Measurements from ENCODE around the gene ADGRL1.
"Not testable (repeated sequence)": the region's sequence is repeated elsewhere in the genome, so short reads cannot be mapped to it uniquely, and the experiment has no call there.

Gene ADGRL1

DNA sequence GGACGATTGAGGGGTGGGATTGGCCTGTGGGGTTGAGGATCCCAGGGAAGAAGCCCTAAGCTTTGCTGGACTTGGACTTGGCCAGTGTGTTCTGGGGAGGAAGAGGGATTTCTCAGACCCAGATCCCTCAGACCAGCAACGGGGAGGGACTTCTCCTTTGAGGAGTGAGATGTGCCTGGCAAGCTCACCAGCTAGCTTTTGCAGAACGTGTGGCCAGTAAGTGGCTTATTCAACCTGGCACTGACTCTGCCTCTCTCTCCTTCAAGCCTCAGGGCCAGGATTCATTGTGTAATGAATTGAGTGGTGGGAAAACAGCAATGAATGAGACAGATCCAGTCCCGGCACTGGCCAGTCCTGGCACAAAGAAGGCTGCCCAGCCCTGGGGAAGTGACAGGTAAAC lies 11.9 kb upstream of the ADGRL1 start:
- DNase-seq, result not testable (repeated sequence)

- no peak for DNase-seq
Measured at GRCh38 chr19:14214580-14214979, 8.6 kb upstream of the ADGRL1 start.

GRCh38 chr19:14210182-14210581 lies 4.2 kb upstream of the ADGRL1 start:
- DNase-seq, result not testable (repeated sequence)

GRCh38 chr19:14209401-14209800 lies 3.4 kb upstream of the ADGRL1 start:
- not testable (repeated sequence) for DNase-seq

DNA sequence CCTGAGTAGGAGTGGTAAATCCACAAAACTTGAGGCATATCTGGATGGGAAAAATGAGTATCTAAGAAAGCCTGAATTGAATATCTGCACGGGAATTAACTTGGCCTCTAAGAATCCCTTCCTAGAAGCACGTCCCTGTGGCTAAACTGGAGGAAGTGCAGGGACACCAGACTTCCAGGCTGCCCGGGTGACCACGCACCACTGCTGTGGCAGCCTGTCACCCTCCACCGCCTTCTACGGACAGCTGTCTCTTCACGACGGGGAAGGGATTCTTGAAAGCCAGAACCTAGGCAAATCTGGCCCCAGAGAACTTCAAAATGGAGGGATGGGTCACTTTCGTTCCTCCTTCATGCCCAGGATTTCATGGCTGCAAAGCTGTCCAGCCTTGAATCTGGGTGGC lies 2.5 kb upstream of the ADGRL1 start:
- not testable (repeated sequence) for DNase-seq

DNA sequence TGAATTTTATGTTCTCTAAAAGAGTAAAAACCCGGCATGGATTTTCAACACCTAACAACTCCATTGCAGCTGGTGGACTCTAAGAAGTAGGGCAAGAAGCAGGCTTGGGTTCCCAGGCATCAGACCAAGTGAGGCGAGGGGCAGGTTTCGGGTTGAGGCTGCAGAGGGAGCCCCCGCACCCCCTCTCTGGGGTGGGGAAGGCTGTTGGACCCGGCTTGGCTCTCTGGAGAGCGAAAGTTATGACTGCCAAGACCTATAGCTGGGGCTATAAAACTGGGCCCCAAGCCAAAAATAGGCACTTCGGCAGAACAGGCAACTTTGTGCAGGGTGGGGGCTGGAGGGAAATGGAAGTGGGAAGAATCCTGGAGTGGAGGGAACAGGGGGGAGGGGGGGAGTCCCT lies 1.8 kb upstream of the ADGRL1 start:
- DNase-seq, result not testable (repeated sequence)

DNA sequence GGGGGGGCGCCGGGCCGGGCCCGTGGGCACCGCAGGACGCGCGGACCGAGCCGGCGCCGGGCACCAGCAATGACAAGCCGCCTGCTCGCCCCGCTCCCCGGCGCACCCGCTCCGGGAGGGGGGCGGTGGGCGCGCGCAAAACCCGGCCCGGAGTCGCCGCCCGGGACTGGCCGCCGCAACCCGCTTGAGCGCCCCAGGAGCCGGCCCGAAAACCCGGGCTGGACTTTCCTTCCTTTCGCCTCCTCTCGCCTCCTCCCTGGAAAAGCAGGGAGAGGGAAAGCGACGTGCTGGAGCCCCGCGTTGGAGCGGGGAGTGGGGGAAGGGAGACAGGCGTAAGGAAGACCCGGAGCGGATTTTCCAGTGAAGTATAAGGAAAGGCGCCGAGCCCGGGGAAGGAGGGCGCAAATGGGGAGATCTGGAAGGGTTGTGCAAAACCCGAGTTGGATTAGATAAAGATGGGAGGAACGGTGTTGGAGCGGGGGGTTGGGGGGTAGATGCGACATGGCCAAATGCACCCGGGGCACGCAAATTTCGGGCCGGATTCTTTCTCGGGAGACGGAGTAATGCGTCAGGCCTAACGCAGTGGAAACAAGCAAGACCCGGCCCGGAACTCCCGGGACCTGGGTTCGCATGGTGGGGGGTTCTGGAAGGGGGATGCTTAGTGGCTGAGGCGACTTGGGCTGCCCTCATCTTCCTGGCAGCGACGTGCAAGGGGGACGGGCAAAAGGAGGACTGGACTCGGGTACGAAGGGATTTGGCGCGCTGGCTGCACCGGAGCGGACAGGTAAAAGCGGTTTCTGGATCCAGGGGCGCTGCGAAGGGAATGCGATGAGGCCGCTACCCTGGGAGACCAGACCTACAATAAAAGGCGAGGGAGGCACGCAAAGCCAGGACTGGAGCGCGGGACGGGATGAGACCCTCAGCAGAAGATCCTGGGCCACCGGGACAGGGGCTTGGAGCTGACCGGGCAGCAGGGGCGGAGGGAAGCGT lies 1.1 kb upstream of the ADGRL1 start:
- DNase-seq, result peak; percentile 68

DNA sequence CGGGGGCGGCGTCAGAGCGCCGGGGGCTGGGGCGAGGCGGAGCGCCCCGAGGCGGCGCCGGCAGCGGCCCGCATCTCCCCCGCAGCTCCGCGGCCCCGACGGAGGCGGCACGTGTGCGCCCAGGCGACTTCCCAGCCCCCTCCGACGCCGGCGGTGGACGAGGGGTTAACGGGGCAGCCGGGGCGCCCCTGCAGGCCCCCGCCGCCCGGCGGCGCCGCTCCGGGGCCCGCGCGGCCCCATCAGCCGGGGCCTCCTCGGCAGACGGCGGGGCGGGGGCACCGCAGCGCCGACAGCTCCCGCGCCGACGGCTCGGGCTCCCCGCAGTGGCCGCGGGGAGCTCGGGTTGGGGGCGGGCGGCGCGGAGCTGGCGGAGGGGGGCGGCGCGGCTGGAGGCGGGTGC lies 339 bp upstream of the ADGRL1 start:
- not testable (repeated sequence) for DNase-seq

DNA sequence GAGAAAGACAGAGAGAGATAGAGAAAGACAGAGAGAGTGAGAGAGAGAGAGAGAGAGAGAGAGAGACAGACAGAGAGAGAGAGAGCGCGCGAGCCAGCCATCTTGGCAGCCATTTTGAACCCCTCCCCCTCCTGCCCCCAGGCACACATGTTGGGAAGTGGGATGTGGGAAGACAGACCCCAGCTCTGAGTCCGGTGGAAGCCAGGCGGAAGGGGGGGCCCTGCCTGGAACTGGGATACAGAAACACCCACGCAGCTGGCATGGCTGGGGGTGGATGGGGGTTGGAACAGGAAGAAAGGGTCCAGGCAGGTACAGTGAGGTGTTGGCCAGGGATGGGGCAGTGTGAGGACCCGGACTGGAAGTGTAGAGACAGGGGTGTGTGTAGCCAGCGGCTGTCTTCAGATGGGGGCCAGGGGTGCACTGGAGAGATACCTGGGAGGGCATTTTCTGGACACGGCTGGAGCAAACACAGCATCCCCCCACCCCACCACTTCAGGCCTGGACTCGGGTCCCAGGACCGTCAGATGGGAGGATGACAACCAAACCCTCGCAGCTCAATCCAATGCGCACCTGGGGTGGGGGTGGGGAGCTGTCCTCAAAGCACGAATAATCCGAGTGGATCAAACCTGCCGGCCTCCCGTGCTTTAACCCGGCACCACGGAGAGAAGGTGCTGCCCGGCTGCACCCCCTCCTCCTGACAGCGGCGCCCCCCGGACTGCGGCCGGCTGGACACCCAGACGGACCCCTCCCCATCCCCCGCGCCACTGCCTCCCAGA lies 1.1 kb downstream of the ADGRL1 start:
- not testable (repeated sequence) for DNase-seq

- DNase-seq, result not testable (repeated sequence)
Measured at GRCh38 chr19:14204219-14204618, 1.8 kb downstream of the ADGRL1 start.

GRCh38 chr19:14203788-14204187 lies 2.2 kb downstream of the ADGRL1 start:
- not testable (repeated sequence) for DNase-seq

- no peak for DNase-seq
Measured at GRCh38 chr19:14203177-14203576, 2.8 kb downstream of the ADGRL1 start.

GRCh38 chr19:14201481-14201880 lies 4.5 kb downstream of the ADGRL1 start:
- not testable (repeated sequence) for DNase-seq

GRCh38 chr19:14200147-14200841 lies 5.7 kb downstream of the ADGRL1 start:
- peak; percentile 6 for DNase-seq

DNA sequence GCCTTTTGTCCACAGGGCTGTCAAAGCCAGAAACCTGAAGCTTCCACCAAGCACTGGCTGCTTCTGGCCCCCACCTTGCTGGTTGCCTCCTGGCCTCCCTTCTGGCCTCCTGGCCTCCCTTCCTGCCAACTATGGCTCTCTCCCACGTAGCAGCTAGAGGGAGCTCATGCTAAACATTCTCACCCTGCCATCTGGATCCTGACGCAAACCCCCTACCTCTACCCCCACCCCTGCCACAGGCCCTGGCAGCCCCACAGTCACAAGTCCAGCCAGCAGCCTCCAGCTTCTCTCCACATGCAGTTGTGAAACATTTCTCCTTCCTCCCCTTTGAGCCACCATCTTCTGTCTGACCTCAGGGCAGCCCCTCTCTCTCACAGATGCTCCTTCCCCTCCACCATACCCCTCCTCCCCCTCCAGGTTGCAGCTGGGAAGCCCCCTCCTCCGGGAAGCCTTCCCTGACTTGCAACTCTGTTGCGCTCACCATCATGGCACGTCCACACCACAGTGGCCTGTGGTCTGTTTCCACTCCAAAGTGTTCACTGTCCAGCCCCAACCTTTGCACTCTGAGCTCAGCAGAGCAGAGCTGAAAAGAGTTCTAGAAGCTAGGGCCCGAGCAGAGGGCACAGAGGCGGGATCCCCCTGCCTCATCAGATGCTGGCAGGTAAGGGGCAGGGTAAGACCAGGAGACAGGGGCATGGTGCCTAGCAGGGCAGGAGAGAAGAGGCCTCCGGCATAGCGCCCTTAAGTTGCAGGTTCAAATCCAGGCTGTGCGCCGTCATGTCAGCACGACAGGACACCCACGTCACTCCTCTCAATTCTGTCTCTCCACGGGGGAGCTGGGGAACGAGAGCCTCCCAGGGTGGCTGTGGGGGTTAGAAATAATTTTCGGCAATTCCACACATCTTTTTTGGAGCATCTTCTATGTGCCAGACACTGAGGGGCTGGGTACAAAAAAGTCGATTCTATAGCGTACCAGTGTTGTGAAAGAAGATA lies 7.3 kb downstream of the ADGRL1 start:
- no peak for DNase-seq

DNA sequence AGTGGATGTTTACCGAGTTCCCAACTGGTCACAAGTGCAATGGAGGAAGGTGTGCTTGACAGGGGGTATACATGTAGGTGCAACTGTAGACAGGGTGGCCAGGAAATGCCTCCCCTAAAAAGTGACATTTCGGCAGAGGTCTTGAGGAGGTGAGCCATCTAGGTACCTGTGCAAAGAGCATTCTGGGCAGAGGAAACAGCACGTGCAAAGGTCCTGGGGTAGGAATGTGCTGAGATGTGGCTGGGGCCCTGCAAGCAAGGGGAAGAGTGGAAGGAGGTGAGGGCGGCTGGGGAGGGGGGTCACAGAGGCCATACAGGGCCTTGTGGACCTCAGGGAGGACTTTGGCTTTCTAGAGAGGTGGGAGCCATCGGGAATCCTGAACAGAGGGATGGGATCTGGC lies 8.1 kb downstream of the ADGRL1 start:
- no peak for DNase-seq

DNA sequence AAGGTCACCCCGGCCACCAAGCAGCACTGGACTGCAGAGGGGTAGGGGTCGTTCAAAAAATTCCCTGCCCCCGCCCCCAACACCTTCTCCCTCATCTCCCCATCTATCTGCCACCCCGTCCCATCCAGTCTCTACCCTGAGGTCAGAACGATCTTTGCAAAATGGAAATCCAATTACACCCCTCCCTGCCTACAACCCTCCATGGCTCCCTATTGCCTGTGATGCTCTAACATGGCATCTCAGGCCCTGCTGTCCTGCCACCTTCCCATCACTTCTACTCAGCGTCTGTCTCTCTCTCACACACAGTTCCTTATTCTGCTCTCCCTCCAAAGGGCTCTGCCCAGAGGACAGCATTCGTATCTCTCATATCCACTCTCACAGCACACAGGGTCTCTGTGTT lies 8.7 kb downstream of the ADGRL1 start:
- not testable (repeated sequence) for DNase-seq

- peak; percentile 32 for DNase-seq
Measured at GRCh38 chr19:14196105-14196504, 9.9 kb downstream of the ADGRL1 start.

GRCh38 chr19:14195216-14195615 lies 10.8 kb downstream of the ADGRL1 start:
- DNase-seq, result not testable (repeated sequence)

DNA sequence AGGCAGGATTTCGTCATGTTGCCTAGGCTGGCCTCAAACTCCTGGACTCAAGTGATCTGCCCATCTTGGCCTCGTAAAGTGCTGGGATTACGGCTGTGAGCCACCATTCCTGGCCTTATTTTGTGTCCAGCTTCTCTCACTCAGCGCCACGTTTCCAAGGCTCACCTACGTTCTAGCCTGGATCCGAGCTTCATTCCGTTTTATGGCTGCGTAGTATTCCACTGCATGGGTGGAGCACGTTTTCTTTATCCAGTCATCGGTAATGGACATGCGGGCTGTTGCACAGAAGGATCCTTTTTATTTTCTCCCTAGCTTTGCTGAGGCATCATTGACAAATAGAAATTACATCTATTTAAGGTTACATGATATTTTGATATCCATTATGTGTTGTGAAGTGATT lies 16.6 kb downstream of the ADGRL1 start:
- DNase-seq, result no peak

DNA sequence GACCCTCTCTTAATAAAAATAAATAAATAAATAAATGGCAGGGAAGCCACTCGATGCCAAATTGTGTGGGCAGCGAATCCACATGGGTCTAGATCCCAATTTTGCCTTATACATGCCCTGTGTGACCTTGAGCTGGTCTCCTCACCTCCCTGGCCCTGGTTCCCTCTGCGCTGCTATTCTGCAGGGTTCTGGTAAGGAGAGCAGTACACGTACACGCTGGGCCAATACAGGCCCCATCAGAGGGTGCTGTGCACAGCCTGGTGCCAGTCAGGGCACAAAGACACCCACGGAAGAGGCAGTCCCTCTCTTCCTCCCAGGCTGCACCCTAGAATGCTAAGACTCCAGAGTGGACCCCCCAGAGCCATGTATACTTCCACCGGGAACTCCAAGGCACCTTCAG lies 17.9 kb downstream of the ADGRL1 start:
- not testable (repeated sequence) for DNase-seq

GRCh38 chr19:14187561-14187960 lies 18.4 kb downstream of the ADGRL1 start:
- DNase-seq, result no peak

Measured in NCI-H510A treated with DMSO at 0.1 percent for 48 hours (cell line).